Prostate gland (tissue), 2 donors: ENCODE results near the gene CAPSL.

Experiments used
- POLR2A ChIP-seq: fragments of 450-650 bp; IDR thresholded peaks from one replicate; pipeline ENCODE4 v1.6.1; 2016; ENCODE audit warnings: antibody characterized with exemption, mild to moderate bottlenecking
- POLR2AphosphoS5 ChIP-seq: sonication (generic); formaldehyde crosslinking; IDR thresholded peaks from one replicate; pipeline ENCODE4 v1.6.1; 2017; ENCODE audit warnings: antibody characterized with exemption
- TF ChIP-seq, protein P1 (sequence below), 4 experiments: fragments of 200-600 bp in 2 of 4; fragments of 450-650 bp in 2 of 4; sonication (generic) in 2 of 4; IDR thresholded peaks; 1 replicate in 3 of 4; 2 replicates in 1 of 4; pipeline ENCODE4 v1.5.1; 2016 to 2019; ENCODE audit warnings: antibody characterized with exemption in 4 of 4, mild to moderate bottlenecking in 2 of 4, moderate library complexity in 2 of 4

DNA sequence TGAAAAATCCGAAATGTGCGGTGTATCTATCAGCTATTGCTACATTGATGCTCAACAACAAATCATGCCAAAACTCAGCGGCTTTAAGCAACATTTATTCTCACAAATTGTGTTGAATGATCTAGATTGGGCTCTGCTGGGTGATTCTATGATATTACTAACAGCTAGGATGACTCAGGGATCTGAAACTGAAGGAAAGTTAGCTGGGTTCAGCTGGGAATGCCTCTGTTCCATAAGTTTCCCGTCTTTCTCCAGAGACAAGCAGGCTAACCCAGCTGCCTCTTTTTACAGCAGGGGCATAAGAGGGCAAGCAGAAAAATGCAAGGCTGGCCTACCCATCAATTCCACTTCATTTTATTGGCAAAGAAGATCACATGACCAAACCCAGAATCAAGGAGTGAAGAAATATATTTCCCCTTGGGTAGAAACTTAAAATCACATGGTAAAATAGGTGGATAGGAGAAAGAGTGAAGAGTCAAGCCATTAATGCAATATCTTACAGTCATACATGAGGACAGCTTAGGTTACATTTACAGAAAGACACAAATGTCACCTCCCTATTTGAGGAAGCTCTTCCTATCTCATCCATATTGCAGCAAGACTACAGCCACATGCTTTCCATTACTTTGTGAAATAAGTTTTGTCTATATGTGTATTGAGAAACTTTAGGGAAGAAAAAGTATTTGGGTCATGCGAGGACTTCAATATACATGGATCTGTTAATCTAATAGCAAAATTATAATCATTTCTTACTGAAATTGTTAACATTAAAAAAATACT is 50.9 kb downstream of the CAPSL start:
- TF ChIP-seq, protein P1, sequence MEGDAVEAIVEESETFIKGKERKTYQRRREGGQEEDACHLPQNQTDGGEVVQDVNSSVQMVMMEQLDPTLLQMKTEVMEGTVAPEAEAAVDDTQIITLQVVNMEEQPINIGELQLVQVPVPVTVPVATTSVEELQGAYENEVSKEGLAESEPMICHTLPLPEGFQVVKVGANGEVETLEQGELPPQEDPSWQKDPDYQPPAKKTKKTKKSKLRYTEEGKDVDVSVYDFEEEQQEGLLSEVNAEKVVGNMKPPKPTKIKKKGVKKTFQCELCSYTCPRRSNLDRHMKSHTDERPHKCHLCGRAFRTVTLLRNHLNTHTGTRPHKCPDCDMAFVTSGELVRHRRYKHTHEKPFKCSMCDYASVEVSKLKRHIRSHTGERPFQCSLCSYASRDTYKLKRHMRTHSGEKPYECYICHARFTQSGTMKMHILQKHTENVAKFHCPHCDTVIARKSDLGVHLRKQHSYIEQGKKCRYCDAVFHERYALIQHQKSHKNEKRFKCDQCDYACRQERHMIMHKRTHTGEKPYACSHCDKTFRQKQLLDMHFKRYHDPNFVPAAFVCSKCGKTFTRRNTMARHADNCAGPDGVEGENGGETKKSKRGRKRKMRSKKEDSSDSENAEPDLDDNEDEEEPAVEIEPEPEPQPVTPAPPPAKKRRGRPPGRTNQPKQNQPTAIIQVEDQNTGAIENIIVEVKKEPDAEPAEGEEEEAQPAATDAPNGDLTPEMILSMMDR (IDR thresholded peaks at IDR 0.05) = no peak
- TF ChIP-seq POLR2AphosphoS5 (no peak), POLR2A (no peak)
